AG04450 (cell line): ENCODE measurements around the gene CPSF6. TPM values are rescaled to one million over a fixed set of nuclear protein-coding genes. Genes with fewer than 3 reads are reported as not detected.
"Not testable (repeated sequence)": the region's sequence is repeated elsewhere in the genome, so short reads cannot be mapped to it uniquely, and the experiment has no call there.

ENCODE experiments used
- CTCF ChIA-PET: fragments of 300-600, 350-600 bp; formaldehyde crosslinking; extraction: SDS; loops from one replicate; lab custom pipeline; 2022; ENCODE audit warnings: antibody characterized with exemption, inconsistent platforms; lab: Charles Lee
- POLR2A ChIA-PET: fragments of 350-600 bp; formaldehyde crosslinking; extraction: SDS; loops from one replicate; lab custom pipeline; 2021; ENCODE audit warnings: antibody characterized with exemption, inconsistent platforms; lab: Yijun Ruan, JAX
- DNase-seq: peaks from one replicate; pipeline ENCODE4 v3.0.0-alpha.2; 2011; ENCODE audit warnings: low read depth, low spot score
- H3K27ac ChIP-seq: one replicate; pipeline ENCODE4 v1.5.1; 2012; ENCODE audit warnings: low read depth, low read length, control low read depth
- H3K27me3 ChIP-seq: one replicate; pipeline ENCODE4 v1.6.0; 2012; ENCODE audit warnings: low read length; ENCODE audit not compliant: control insufficient read depth, insufficient read depth
- H3K4me3 ChIP-seq: 2 replicates; pipeline ENCODE4 v1.5.1; 2011; ENCODE audit warnings: mild to moderate bottlenecking, low read depth, low read length, control low read depth
- H3K9me3 ChIP-seq: 2 replicates; pipeline ENCODE4 v1.5.1; 2012; ENCODE audit warnings: low read length; ENCODE audit not compliant: control insufficient read depth, insufficient read depth
- polyA plus RNA-seq: library from polyadenylated mRNA; depleted of rRNA; stranded (reverse); fragments of >200 nt; gene quantifications from 2 replicates; pipeline ENCODE4 v1.2.3, GENCODE V29; 2011
- TF ChIP-seq, protein P1 (sequence below): IDR thresholded peaks from 2 replicates; pipeline ENCODE4 v1.5.1; 2011; ENCODE audit warnings: low read depth, low read length, control low read depth, inconsistent platforms

Gene CPSF6
- polyA plus RNA-seq, 1 experiment, result 49.5 TPM

DNA sequence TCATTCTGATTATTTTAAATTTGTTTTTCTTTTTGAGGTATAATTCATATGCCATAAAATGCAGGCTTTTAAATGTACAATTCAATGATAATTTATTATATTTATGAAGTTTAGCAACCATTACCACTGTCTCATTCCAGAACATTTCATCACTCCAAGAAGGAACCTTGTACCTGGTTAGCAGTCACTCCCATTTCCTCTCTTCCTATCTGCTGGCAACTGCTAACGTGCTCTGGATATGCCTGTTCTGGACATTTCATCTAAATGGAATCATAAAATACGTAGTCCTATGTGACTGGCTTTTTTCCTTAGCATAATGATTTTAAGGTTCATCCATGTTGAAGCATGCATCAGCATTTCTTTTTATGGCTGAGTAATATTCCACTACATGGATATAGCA is 15.5 kb downstream of the CPSF6 start:
- CTCF ChIA-PET, result interaction anchor here (0.7 to 3.3 kb wide), 11 partner anchors 10 to 427 kb away, joined by 3 to 34 read pairs (median 4); no protein-coding TSS in a partner anchor
- TF ChIP-seq, protein P1, sequence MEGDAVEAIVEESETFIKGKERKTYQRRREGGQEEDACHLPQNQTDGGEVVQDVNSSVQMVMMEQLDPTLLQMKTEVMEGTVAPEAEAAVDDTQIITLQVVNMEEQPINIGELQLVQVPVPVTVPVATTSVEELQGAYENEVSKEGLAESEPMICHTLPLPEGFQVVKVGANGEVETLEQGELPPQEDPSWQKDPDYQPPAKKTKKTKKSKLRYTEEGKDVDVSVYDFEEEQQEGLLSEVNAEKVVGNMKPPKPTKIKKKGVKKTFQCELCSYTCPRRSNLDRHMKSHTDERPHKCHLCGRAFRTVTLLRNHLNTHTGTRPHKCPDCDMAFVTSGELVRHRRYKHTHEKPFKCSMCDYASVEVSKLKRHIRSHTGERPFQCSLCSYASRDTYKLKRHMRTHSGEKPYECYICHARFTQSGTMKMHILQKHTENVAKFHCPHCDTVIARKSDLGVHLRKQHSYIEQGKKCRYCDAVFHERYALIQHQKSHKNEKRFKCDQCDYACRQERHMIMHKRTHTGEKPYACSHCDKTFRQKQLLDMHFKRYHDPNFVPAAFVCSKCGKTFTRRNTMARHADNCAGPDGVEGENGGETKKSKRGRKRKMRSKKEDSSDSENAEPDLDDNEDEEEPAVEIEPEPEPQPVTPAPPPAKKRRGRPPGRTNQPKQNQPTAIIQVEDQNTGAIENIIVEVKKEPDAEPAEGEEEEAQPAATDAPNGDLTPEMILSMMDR, result no peak
- Histone ChIP-seq H3K27ac (no peak overlapping the region), H3K4me3 (no peak overlapping the region), H3K27me3 (no peaks in the 10 kb centered on the region), H3K9me3 (no peaks in the 10 kb centered on the region)
- DNase-seq, result no peak
- POLR2A ChIA-PET, result no interaction called here

DNA sequence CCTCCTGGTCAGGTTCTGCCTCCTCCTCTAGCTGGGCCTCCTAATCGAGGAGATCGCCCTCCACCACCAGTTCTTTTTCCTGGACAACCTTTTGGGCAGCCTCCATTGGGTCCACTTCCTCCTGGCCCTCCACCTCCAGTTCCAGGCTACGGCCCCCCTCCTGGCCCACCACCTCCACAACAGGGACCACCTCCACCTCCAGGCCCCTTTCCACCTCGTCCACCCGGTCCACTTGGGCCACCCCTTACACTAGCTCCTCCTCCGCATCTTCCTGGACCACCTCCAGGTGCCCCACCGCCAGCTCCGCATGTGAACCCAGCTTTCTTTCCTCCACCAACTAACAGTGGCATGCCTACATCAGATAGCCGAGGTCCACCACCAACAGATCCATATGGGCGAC is 19.3 kb downstream of the CPSF6 start:
- Histone ChIP-seq H3K27ac (no peak overlapping the region), H3K27me3 (no peaks in the 10 kb centered on the region), H3K4me3 (no peak overlapping the region), H3K9me3 (no peaks in the 10 kb centered on the region)
- DNase-seq, result no peak
- TF ChIP-seq, protein P1, result no peak
- CTCF ChIA-PET, result interaction anchor here (0.6 to 1.1 kb wide), 3 partner anchors 97 to 981 kb away, joined by 3 to 5 read pairs (median 5); no protein-coding TSS in a partner anchor
- POLR2A ChIA-PET, result no interaction called here

GRCh38 chr12:69262264-69262974 is 23.1 kb downstream of the CPSF6 start:
- ChIA-PET CTCF (interaction anchor here (2.5 kb wide), 1 partner anchor 107 kb away, joined by 11 read pairs; no protein-coding TSS in a partner anchor), POLR2A (no interaction called here)
- H3K4me3 ChIP-seq, result no peak overlapping the region
- no peak for DNase-seq
- no peaks in the 10 kb centered on the region for H3K9me3 ChIP-seq
- H3K27me3 ChIP-seq, result no peaks in the 10 kb centered on the region
- TF ChIP-seq, protein P1, result no peak
- no peak overlapping the region for H3K27ac ChIP-seq

- H3K27ac ChIP-seq, result no peak overlapping the region
- no peaks in the 10 kb centered on the region for H3K9me3 ChIP-seq
- CTCF ChIA-PET, result interaction anchor here (0.6 to 2.9 kb wide), 9 partner anchors 8 to 1042 kb away, joined by 3 to 34 read pairs (median 3); no protein-coding TSS in a partner anchor
- no peaks in the 10 kb centered on the region for H3K27me3 ChIP-seq
- TF ChIP-seq, protein P1, result no peak
- POLR2A ChIA-PET, result interaction anchor here (0.6 to 1.2 kb wide), 3 partner anchors 18 to 1608 kb away, joined by 3 to 7 read pairs (median 3); no protein-coding TSS in a partner anchor
- no peak for DNase-seq
- no peak overlapping the region for H3K4me3 ChIP-seq
Measured at GRCh38 chr12:69265205-69265604, 25.8 kb downstream of the CPSF6 start.

GRCh38 chr12:69265633-69266032 is 26.3 kb downstream of the CPSF6 start:
- POLR2A ChIA-PET, result interaction anchor here (0.6 to 1.2 kb wide), 4 partner anchors 18 to 1608 kb away, joined by 3 to 7 read pairs (median 3); no protein-coding TSS in a partner anchor
- CTCF ChIA-PET, result interaction anchor here (0.6 to 2.9 kb wide), 7 partner anchors 9 to 1043 kb away, joined by 3 to 34 read pairs (median 3); no protein-coding TSS in a partner anchor
- DNase-seq, H3K9me3 ChIP-seq, H3K27ac ChIP-seq, H3K4me3 ChIP-seq, H3K27me3 ChIP-seq: not testable (repeated sequence)
